Suppressor macrophage treated with lipopolysaccharide for 4 hours (primary cell): ENCODE results near the gene XDH.

ENCODE experiments used
- DNase-seq: peaks from one replicate; pipeline ENCODE4 v3.0.0-alpha.2; 2020

Gene XDH

DNA sequence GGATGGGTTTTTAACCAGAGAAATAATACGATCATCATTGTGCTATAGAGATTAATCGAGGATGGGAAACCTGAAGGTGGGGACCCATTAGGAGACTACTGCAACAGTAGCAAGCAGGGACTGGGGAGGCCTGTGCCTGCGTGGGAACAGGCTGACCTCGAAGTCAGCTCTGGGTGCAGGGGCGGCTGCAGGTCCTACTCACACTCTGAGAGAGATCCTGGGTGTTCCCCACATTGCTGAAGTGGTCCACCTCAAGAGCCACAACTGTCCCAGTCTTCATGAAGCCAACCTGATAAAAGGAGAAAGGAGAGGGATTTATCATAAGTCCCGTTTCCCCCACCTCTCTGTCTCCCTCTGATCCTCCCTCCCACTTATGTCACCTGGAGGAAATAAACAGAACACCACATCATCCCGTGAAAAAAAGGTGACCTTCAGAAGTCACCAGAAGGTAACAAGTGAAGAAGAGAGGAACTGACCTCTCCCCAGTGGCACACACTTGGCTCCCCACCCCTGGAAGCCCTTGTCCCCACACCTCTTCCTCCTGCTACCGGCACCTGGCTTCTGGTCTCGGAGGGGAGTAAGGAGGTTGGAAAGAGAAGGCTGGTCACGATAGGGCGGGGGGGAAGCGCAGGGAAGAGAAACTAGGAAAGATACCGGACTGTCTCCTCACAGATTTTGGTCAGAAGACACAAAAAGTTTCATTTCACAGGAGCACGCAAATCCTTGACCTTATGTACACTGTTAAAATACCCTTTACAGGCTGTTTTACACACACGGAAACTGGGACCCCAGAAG lies 50.4 kb downstream of the XDH start:
- no peak for DNase-seq

GRCh38 chr2:31362581-31362980 lies 52.0 kb downstream of the XDH start:
- no peak for DNase-seq

- no peak for DNase-seq
Measured at GRCh38 chr2:31359229-31359628, 55.3 kb downstream of the XDH start.

DNA sequence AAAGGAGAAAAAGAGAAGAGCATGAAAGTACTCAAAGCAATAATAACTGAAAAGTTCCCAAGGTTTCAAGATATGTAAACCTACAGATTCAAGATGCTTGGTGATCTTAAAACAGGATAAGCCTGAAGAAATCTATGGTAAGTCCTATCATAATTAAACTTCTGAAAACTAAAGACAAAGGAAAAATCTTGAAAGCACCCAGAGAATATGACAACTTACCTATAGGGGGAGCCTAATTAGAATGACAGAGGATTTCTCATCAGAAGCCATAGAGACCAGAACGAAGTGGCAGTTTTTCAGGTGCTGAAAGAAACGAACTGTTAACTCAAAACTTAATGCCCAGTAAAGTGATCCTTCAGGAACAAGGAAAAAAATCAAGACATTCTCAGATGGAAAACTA lies 59.7 kb downstream of the XDH start:
- DNase-seq: peak; percentile 16

DNA sequence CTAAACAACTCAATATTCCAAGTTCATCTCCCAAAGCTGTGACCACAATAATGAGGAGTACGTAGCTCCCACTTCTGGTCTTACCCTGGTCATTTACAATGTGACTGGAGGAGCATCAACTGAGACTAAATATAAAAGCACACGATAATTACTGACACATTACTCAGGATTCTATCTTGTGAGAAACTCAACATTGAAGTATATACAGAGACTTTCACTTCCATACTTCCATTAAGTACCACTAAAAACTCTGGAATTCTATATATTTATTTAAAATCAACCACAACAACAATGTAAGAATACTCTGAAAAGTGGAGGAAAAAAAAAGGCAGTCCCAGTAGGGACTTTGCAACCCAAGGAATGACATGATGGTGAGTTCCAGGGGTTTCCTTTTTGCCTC lies 61.4 kb downstream of the XDH start:
- no peak for DNase-seq

DNA sequence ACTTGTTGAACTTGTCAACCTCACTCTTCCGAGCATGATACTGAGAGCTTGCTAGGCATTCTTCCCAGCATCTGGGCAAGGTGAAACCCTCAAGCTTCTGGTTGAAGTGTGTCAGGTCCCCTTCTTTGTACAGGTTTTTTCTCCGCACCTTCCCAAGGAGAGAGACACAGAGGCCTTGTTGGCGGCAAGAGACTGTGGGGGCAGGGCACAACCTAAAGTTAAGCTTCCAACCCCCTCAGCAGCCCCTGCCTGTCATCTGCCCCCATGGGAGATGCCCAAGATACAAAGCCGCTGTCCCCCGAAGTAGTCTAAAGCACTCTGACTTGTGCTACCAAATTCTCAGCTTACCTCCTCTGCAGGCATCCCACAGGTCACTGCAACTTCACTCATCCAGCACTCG lies 64.9 kb downstream of the XDH start:
- DNase-seq: no peak

DNA sequence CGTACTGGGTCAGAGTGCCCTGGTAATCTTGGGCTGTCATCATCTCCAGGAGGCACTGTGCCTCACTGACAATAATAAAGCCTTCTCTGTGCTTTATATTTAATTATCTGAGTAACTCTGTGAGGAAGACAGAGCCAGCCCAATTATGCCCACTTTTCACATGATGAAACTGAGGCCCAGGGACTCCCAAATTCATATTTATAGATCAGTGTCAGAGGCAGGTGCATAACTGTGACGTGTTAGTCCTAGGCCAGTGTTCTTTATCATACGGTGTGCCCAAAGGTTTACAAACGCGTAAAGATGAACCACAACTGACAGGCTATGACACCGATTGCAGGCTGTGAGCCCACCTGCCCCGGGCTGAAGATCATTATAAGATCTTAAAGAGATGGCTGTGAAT lies 65.4 kb downstream of the XDH start:
- DNase-seq: no peak

DNA sequence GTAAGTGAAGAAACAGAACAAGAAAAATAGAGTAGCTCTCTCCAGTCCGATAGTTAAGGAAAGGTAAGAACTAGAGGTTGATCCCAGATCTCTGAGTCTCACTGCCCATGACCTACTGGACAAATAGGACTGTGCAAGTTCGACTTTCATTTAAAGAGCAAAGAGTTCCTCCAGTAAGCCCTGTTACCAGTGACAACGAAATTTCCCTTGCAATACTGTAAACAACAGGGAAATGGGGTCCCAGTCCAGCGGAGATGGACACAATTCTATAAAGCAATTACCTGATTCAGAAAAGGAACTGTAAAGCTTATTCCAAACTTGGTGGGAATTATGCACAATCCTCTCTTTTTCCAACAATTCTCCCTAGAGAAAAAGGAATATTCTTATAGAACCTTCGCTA lies 65.9 kb downstream of the XDH start:
- no peak for DNase-seq

DNA sequence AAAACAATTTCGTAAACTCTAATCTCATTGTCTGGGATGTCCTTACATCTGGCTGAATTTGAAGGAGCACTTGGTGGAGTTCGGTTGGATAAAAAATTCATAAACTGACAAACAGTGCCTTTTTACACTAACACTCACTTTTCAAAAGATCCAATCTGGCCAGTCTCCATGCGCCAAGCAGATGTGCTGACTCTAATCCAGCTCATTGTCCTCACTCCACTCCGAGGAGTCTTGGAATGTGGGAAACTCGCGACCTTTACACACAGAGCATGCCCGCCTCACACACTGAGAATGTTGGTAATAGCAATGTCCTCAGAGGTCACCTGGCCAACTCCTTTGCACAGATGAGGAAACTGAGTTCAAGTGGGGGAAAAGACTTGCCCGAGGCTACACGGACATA lies 66.8 kb downstream of the XDH start:
- DNase-seq: no peak

GRCh38 chr2:31347319-31347718 lies 67.2 kb downstream of the XDH start:
- DNase-seq: no peak

GRCh38 chr2:31344447-31344846 lies 70.1 kb downstream of the XDH start:
- no peak for DNase-seq

DNA sequence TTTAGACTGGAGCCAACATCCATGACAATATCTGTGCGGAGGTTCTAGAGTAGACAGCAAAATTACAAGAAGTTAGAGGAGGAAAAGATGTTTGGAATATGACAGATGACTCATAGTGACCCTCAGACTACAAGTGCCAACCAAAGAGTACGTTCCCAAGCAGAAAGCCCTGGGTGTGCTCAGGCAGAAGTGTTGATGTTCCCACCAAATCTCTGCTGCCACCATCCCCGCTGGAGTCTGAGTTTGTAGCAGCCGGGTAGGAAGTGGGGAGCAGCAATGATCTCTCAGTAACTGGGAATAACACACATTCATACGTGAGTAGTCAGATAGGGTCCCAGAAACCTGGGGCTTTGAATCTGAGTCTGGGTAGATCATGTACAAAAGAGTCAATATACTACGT lies 73.2 kb downstream of the XDH start:
- no peak for DNase-seq

- DNase-seq: no peak
Measured at GRCh38 chr2:31339696-31340095, 74.8 kb downstream of the XDH start.

GRCh38 chr2:31337860-31338259 lies 76.7 kb downstream of the XDH start:
- no peak for DNase-seq

- DNase-seq: no peak
Measured at GRCh38 chr2:31337197-31337596, 77.3 kb downstream of the XDH start.

- DNase-seq: no peak
Measured at GRCh38 chr2:31335921-31336585, 78.5 kb downstream of the XDH start.

DNA sequence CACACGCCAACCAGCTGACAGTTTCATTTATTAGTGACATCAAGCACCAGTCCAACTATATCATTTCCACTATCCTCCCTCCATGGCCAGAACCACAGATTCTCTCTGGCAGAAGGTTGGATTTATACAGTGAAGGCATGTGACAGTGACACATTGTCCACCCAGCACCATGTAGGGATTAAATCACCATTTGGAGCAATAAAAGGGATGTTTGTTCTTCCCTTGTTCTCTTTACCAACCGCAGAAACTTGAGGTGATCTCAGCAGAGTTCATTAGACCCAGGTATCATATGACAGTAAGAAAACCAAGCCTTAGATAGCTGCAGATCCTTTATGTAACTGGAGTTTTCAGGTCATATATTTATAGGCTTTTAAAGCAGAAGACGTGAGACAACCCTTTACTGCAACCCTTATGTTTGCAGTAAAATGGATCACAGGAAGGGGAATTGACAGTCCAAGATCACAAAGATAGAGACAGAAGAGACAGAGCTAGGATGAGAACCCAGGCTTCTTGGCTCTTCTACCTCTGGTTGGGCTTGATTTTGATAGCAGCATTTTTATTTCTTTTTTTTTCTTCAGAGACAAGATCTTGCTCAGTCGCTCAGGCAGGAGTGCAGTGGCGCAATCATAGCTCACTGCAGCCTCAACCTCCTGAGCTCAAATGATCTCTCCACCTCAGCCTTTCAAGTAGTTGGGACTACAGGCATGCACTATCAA lies 80.1 kb downstream of the XDH start:
- peak; percentile 42 for DNase-seq

- DNase-seq: peak; percentile 87
Measured at GRCh38 chr2:31333527-31334183, 80.9 kb downstream of the XDH start.

- no peak for DNase-seq
Measured at GRCh38 chr2:31333046-31333445, 81.5 kb downstream of the XDH start.

DNA sequence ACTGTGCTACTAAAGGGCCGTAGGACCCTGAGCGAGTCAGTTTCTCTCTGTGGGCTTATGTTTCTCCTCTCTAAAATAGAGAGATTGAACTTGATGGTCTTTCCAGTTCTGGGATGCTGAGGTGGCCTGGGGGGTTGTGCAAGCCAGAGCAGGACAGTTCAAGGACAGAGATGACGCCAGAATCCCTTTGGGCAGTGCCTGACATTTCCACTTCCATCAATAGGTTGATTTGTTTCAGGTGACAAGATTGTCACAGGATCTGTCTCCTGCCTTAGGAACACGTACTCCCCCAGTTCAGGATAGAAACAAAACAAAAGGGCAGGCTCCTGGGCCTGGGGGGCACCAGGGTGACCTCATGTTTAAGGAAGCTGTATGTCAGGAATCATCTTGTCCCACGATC lies 82.0 kb downstream of the XDH start:
- no peak for DNase-seq

DNA sequence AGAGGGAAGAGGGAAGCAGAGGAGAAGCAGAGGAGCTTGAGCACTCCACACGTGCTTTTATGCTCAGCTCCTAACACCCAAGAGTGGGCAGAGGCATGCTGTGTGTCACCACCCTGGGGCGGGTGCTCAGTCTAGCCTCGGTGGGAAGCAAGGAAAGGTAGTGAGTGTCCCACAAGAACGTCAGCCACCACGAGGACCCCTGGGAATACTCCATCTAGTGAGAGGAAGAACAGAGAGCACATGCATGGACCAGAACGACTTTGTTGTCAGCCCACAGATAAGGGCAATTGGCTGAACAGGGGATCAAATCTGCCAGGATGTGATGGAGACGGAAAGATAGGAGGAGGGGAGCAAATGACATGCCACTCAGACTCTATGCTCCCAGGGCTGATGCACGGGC lies 83.4 kb downstream of the XDH start:
- no peak for DNase-seq

DNA sequence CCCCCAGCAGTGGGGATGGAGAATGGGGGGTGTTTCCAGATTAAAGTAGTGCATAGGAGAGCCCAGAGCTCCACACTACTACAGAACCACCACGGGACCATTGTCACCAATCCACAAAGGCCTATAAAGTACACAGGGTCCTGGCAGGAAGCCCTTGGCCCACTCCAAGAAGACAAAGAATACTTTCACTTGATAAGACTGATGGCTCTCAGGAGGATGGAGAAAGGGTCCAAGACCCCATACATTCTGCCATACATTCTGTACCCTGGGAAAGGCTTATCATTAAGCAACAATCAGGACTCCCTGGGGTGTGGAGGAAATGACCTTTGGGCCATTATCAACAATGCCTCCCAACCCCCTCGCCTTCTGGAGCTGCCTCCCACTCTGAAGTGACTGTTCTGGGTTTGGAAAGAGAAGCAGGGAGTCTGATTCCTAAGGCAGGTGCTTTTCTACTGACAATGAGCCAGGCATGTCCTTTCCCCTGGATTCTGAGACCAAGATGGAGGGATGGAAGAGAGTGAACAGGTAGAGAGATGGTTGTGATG lies 85.4 kb downstream of the XDH start:
- no peak for DNase-seq

DNA sequence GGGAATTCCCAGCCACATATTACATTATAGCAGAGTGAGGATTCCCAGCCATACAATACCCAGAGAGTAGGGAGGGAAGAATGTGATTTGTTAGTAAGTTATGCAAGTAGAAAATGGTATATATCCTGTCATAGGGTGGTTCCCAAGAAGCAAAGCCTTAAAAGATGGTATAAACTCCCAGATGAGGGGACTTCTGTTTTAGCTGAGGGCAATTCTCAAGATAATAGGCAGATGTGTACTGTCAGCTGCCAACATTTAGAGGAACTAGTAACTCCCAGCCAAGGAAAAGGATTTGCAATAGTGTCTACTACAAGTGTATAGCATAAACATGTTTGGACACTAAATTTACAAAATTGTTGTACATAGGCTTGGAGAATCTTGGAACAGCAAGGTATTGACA lies 86.5 kb downstream of the XDH start:
- peak; percentile 56 for DNase-seq
